HEK293T (cell line): ENCODE data around the gene HSD11B1L.

Experiments
- CTCF ChIA-PET: fragments of 350-600 bp; formaldehyde crosslinking; extraction: SDS; loops from one replicate; lab custom pipeline; 2021; ENCODE audit warnings: antibody characterized with exemption, inconsistent platforms; lab: Yijun Ruan, JAX
- POLR2A ChIA-PET: fragments of 350-600 bp; formaldehyde crosslinking; extraction: SDS; loops from one replicate; lab custom pipeline; 2020; ENCODE audit warnings: antibody characterized with exemption, inconsistent platforms; lab: Yijun Ruan, JAX
- DNase-seq: peaks from one replicate; pipeline ENCODE4 v3.0.0; 2012; ENCODE audit warnings: mixed read lengths; ENCODE audit errors: extremely low spot score
- ARNT ChIP-seq: fragments of 450-650 bp; IDR thresholded peaks from 2 replicates; pipeline ENCODE4 v1.6.1; 2017; ENCODE audit warnings: mild to moderate bottlenecking
- BHLHE40 ChIP-seq: fragments of 450-650 bp; IDR thresholded peaks from 2 replicates; pipeline ENCODE4 v1.6.1; 2016; ENCODE audit warnings: mild to moderate bottlenecking, moderate library complexity, borderline replicate concordance
- CTBP1 ChIP-seq: fragments of 450-650 bp; IDR thresholded peaks from 2 replicates; pipeline ENCODE4 v1.6.1; 2016; ENCODE audit warnings: borderline replicate concordance
- ELF4 ChIP-seq: fragments of 450-650 bp; IDR thresholded peaks from 2 replicates; pipeline ENCODE4 v1.6.1; 2017; ENCODE audit warnings: antibody characterized with exemption
- FOXA1 ChIP-seq: fragments of 450-650 bp; IDR thresholded peaks from 2 replicates; pipeline ENCODE4 v1.6.1; 2016; ENCODE audit warnings: mild to moderate bottlenecking
- FOXK2 ChIP-seq: fragments of 450-650 bp; IDR thresholded peaks from 2 replicates; pipeline ENCODE4 v1.6.1; 2016; ENCODE audit warnings: mild to moderate bottlenecking
- FOXM1 ChIP-seq: fragments of 450-650 bp; IDR thresholded peaks from 2 replicates; pipeline ENCODE4 v1.6.1; 2017; ENCODE audit warnings: mild to moderate bottlenecking, borderline replicate concordance
- HDGF ChIP-seq: fragments of 450-650 bp; IDR thresholded peaks from 2 replicates; pipeline ENCODE4 v1.6.1; 2017; ENCODE audit warnings: antibody characterized with exemption, borderline replicate concordance
- L3MBTL2 ChIP-seq: fragments of 450-650 bp; conservative IDR thresholded peaks from 2 replicates; pipeline ENCODE4 v1.6.1; 2016; ENCODE audit warnings: mild to moderate bottlenecking
- LEF1 ChIP-seq: fragments of 450-650 bp; IDR thresholded peaks from 2 replicates; pipeline ENCODE4 v1.6.1; 2017; ENCODE audit warnings: mild to moderate bottlenecking, borderline replicate concordance
- NFRKB ChIP-seq: fragments of 450-650 bp; IDR thresholded peaks from 2 replicates; pipeline ENCODE4 v1.6.1; 2016; ENCODE audit warnings: mild to moderate bottlenecking, moderate library complexity
- PKNOX1 ChIP-seq: fragments of 450-650 bp; IDR thresholded peaks from 2 replicates; pipeline ENCODE4 v1.6.1; 2016
- SP1 ChIP-seq: fragments of 450-650 bp; IDR thresholded peaks from 2 replicates; pipeline ENCODE4 v1.6.1; 2017
- SUZ12 ChIP-seq: fragments of 450-650 bp; IDR thresholded peaks from 2 replicates; pipeline ENCODE4 v1.6.1; 2016; ENCODE audit warnings: mild to moderate bottlenecking
- TARDBP ChIP-seq: fragments of 450-650 bp; IDR thresholded peaks from 2 replicates; pipeline ENCODE4 v1.6.1; 2016
- ZNF384 ChIP-seq: fragments of 450-650 bp; IDR thresholded peaks from 2 replicates; pipeline ENCODE4 v1.6.1; 2016

The HSD11B1L gene

GRCh38 chr19:5665781-5666513, 14.9 kb upstream of the HSD11B1L start:
- ChIA-PET POLR2A (interaction anchor here (1.0 to 1.7 kb wide), 2 partner anchors 11 to 25 kb away, joined by 4 read pairs; no protein-coding TSS in a partner anchor), CTCF (no interaction called here)
- TF ChIP-seq FOXA1 (no peak), SP1 (no peak), CTBP1 (no peak), ELF4 (no peak), PKNOX1 (no peak), HDGF (no peak)
- no peak for DNase-seq

GRCh38 chr19:5666921-5667610, 13.8 kb upstream of the HSD11B1L start:
- CTCF ChIA-PET: no interaction called here
- POLR2A ChIA-PET: no interaction called here
- DNase-seq: no peak
- TF ChIP-seq ARNT: no peak
- no peak for TF ChIP-seq TARDBP
- no peak for TF ChIP-seq FOXM1
- no peak for TF ChIP-seq CTBP1
- TF ChIP-seq LEF1: no peak
- no peak for TF ChIP-seq SP1
- TF ChIP-seq ZNF384: no peak
- TF ChIP-seq SUZ12: no peak
- TF ChIP-seq L3MBTL2: no peak
- no peak for TF ChIP-seq HDGF
- TF ChIP-seq FOXA1: no peak
- TF ChIP-seq PKNOX1: no peak
- no peak for TF ChIP-seq FOXK2
- TF ChIP-seq BHLHE40: no peak

- POLR2A ChIA-PET: no interaction called here
- no peak for TF ChIP-seq ARNT
- TF ChIP-seq HDGF: no peak
- TF ChIP-seq L3MBTL2: no peak
- TF ChIP-seq TARDBP: no peak
- no peak for TF ChIP-seq FOXK2
- no peak for TF ChIP-seq FOXM1
- no peak for TF ChIP-seq CTBP1
- no peak for TF ChIP-seq SP1
- DNase-seq: no peak
- CTCF ChIA-PET: no interaction called here
Observed at GRCh38 chr19:5667751-5668271, 13.0 kb upstream of the HSD11B1L start.

- no peak for DNase-seq
- POLR2A ChIA-PET: interaction anchor here (1.4 kb wide), 1 partner anchor 48 kb away, joined by 3 read pairs; no protein-coding TSS in a partner anchor
- no peak for TF ChIP-seq SUZ12
- no peak for TF ChIP-seq LEF1
- TF ChIP-seq BHLHE40: no peak
- TF ChIP-seq L3MBTL2: no peak
- TF ChIP-seq ARNT: no peak
- CTCF ChIA-PET: no interaction called here
Observed at GRCh38 chr19:5669212-5669611, 11.6 kb upstream of the HSD11B1L start.

GRCh38 chr19:5671600-5671999, 9.2 kb upstream of the HSD11B1L start:
- CTCF ChIA-PET: interaction anchor here (1.1 kb wide), 1 partner anchor 18 kb away, joined by 4 read pairs; the partner anchor contains the start of gene RPL36
- POLR2A ChIA-PET: no interaction called here
- TF ChIP-seq FOXM1 (no peak), LEF1 (no peak), NFRKB (no peak), HDGF (no peak), SUZ12 (no peak), SP1 (no peak), BHLHE40 (no peak)
- DNase-seq: no peak

GRCh38 chr19:5672708-5673459, 7.9 kb upstream of the HSD11B1L start:
- no peak for TF ChIP-seq ARNT
- no peak for TF ChIP-seq PKNOX1
- TF ChIP-seq ZNF384: no peak
- no peak for TF ChIP-seq ELF4
- DNase-seq: no peak
- ChIA-PET CTCF (no interaction called here), POLR2A (no interaction called here)
